ENCODE measurements around the gene ZBTB7C. TPM values are rescaled to one million over a fixed set of nuclear protein-coding genes. Genes with fewer than 3 reads are reported as not detected.

ZBTB7C gene
- total and polyA plus RNA-seq, 9 donors = 1.5 to 26.6 (median 15.7) TPM

DNA sequence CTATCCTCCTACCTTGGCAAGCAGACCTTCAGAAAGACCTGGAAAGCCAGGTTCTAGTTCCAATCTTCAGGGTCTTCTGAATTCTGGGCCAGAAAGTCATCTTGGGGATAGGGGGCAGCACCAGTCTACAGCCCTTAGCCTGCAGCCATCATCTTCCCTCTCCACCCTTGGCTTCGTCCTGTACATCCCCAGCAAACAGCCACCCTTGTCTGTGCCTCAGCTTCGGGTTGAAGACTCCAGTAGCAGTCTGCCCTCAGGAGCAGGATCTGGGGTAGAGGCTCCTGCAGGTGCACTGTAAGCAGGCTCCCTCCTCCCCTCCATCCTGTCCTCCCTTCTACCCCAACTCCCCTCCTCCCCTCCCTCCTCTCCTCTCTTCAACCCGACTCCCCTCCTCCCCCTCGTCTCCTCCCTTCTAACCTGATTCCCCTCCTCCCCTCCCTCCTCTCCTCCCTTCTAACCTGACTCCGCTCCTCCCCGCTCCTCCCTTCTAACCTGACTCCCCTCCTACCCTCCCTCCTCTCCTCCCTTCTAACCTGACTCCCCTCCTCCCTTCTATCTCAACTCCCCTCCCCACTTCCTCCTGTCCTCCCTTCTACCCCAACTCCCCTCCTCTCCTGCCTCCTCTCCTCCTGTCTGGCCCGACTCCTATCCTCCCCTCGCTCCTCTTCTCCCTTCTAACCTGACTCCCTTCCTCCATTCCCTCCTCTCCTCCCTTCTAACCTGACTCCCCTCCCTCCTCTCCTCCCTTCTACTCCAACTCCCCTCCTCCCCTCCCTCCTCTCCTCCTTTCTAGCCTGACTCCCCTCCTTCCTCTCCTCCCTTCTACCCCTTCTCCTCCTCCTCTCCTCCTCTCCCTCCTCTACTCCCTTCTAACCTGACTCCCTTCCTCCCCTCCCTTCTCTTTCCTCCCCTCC is 388.6 kb downstream of the ZBTB7C start:
- intact Hi-C loops (cut with DNase I) = no loop called here

DNA sequence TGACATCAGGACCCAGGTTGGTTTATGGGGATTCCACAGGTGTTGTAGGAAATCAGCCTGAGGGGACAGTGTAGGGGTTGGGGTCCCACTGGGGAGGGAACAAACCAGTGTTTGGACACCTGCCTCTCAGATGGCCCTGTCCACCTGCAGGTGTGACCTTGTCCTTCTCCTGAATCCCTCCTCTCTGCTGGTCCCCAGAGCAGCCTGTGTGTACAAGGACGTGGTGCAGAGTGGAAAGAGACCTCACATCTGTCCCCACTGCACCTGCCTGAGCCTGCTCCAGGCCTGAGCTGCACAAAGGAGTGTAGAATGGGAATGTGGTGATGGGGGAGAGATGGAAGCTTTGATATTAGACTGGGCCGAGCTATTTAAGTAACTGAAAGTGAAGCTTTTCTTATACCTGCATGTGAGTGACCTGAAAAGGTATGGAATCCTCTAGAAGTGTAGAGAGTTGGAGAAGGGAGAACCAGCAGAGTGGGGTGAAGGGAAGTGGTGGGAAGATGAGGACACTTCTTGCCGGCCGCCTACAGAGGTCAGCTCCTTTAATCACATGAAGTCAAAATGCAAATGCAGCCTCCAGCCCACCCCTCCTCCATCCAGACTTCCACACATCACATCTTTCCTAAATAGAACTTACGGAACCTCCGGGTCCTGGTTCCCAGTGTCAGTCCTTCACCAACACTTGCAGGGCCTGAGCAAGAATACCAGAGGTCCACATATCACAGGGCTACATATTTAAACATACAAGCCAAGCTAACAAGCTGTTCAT is 389.4 kb downstream of the ZBTB7C start:
- Histone ChIP-seq H3K9me3 (no peaks in the 10 kb centered on the region), H3K36me3 (no peaks in the 10 kb centered on the region), H3K4me1 (ENCODE audit: insufficient read depth) (peaks cover 9% of the 10 kb centered on the region), H3K27me3 (no peaks in the 10 kb centered on the region), H3K4me3 (no peak overlapping the region), H3K27ac (no peak overlapping the region)
- intact Hi-C loops (cut with DNase I) = loop anchor here in 2 of 4 donors (5.0 to 10.0 kb wide), 2 partner anchors 225 to 247 kb away; no protein-coding TSS in a partner anchor
- 79 to 85% (median 81%) methylated on average over 6 of the region's 6 CpGs for WGBS, 3 donors
- TF ChIP-seq, protein P1, sequence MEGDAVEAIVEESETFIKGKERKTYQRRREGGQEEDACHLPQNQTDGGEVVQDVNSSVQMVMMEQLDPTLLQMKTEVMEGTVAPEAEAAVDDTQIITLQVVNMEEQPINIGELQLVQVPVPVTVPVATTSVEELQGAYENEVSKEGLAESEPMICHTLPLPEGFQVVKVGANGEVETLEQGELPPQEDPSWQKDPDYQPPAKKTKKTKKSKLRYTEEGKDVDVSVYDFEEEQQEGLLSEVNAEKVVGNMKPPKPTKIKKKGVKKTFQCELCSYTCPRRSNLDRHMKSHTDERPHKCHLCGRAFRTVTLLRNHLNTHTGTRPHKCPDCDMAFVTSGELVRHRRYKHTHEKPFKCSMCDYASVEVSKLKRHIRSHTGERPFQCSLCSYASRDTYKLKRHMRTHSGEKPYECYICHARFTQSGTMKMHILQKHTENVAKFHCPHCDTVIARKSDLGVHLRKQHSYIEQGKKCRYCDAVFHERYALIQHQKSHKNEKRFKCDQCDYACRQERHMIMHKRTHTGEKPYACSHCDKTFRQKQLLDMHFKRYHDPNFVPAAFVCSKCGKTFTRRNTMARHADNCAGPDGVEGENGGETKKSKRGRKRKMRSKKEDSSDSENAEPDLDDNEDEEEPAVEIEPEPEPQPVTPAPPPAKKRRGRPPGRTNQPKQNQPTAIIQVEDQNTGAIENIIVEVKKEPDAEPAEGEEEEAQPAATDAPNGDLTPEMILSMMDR (IDR thresholded peaks at IDR 0.05) = no peak
- no peak for TF ChIP-seq POLR2A (IDR thresholded peaks at IDR 0.05)
- no peak for TF ChIP-seq EP300 (IDR thresholded peaks at IDR 0.05)
- DNase-seq = no peak

More for the DNA sequence above, 388.6 kb downstream of the ZBTB7C start:
- Histone ChIP-seq H3K4me3 (no peak overlapping the region), H3K27me3 (no peaks in the 10 kb centered on the region), H3K36me3 (no peaks in the 10 kb centered on the region), H3K9me3 (no peaks in the 10 kb centered on the region), H3K27ac (no peak overlapping the region), H3K4me1 (ENCODE audit: insufficient read depth) (peaks cover 9% of the 10 kb centered on the region)
- TF ChIP-seq EP300 (IDR thresholded peaks at IDR 0.05) (no peak), POLR2A (IDR thresholded peaks at IDR 0.05) (no peak)
- TF ChIP-seq, protein P1 (IDR thresholded peaks at IDR 0.05) = no peak
- 46 to 57% (median 49%) methylated on average over 7 to 8 of the region's 8 CpGs for WGBS, 3 donors
- peak in 1 of 5 donors; percentile 2 for DNase-seq

DNA sequence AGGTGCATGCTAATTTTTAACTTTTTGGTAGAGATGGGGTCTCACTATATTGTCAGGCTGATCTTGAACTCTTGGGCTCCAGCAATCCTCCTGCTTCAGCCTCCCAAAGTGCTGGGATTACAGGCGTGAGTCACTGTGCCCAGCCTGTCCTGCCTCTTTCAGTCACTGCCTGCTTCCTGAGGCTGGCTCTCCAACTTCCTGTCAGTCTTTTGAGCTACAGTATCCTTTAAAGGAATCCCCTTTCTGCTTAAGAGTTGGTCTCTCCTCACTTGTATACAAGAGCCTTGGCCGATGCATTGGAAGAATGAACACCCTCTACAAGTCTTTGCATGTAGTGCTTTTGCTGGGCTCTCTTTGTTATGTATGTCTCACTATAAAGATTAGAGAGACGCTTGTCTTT is 390.3 kb downstream of the ZBTB7C start:
- no peak overlapping the region for H3K27ac ChIP-seq
- no peak for DNase-seq
- H3K9me3 ChIP-seq = no peaks in the 10 kb centered on the region
- H3K4me1 ChIP-seq (ENCODE audit: insufficient read depth) = peaks cover 5% of the 10 kb centered on the region
- TF ChIP-seq, protein P1 (IDR thresholded peaks at IDR 0.05) = no peak
- no peak for TF ChIP-seq POLR2A (IDR thresholded peaks at IDR 0.05)
- no peak for TF ChIP-seq EP300 (IDR thresholded peaks at IDR 0.05)
- 73 to 84% (median 75%) methylated on average over 3 of the region's 3 CpGs for WGBS, 3 donors
- no peaks in the 10 kb centered on the region for H3K27me3 ChIP-seq
- H3K36me3 ChIP-seq = no peaks in the 10 kb centered on the region
- H3K4me3 ChIP-seq = no peak overlapping the region
- intact Hi-C loops (cut with DNase I) = loop anchor here in 2 of 4 donors (5.0 to 10.0 kb wide), 2 partner anchors 224 to 247 kb away; no protein-coding TSS in a partner anchor

DNA sequence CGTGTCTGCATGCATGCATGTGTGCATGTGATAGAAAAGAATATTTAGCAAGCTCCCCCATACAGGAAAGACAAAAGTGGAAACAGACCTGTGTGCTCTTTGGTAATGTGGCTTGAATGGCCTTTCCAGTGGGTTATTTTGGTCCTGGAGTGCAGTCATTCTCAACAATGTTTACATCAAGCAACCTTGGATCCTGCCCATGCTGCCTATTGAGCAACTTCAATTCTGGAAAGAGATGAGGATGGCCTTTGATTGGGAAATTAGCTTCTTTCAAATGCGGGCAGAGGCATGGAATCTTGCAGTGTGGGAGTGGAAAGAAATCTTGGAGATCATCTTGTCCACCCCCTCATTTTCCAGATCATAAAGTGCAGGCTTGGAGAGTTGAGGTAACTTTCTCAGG is 391.5 kb downstream of the ZBTB7C start:
- Histone ChIP-seq H3K27me3 (no peaks in the 10 kb centered on the region), H3K27ac (no peak overlapping the region), H3K9me3 (no peaks in the 10 kb centered on the region), H3K4me1 (ENCODE audit: insufficient read depth) (peaks cover 2% of the 10 kb centered on the region), H3K4me3 (no peak overlapping the region), H3K36me3 (no peaks in the 10 kb centered on the region)
- 65 to 68% (median 66%) methylated on average over 2 of the region's 2 CpGs for WGBS, 3 donors
- no peak for DNase-seq
- TF ChIP-seq EP300 (IDR thresholded peaks at IDR 0.05) (no peak), POLR2A (IDR thresholded peaks at IDR 0.05) (no peak)
- TF ChIP-seq, protein P1 (IDR thresholded peaks at IDR 0.05) = no peak
- intact Hi-C loops (cut with DNase I) = loop anchor here in 2 of 4 donors (5.0 to 10.0 kb wide), 2 partner anchors 223 to 245 kb away; no protein-coding TSS in a partner anchor
